CD4-positive, CD25-positive, alpha-beta regulatory T cell (primary cell): ENCODE results near the gene SEL1L2. TPM values are rescaled to one million over a fixed set of nuclear protein-coding genes. Genes with fewer than 3 reads are reported as not detected.
"Not testable (repeated sequence)": the region's sequence is repeated elsewhere in the genome, so short reads cannot be mapped to it uniquely, and the experiment has no call there.

Experiments used
- ATAC-seq, 2 donors: fragments of 150-1000 bp; cut with Tn5 transposase; one replicate each; pipeline ENCODE4 v1.10.0; 2021; ENCODE audit warnings: low read depth in 2 of 2, moderate number of reproducible peaks in 2 of 2, moderate library complexity in 1 of 2
- DNase-seq, 3 donors: peaks; one replicate each; pipeline versions ENCODE4 v3.0.0 to v3.0.0-alpha.2; 2012 to 2022; ENCODE audit warnings: mixed read lengths in 1 of 3
- H3K27ac ChIP-seq: one replicate; pipeline ENCODE4 v1.7.0; 2013; ENCODE audit warnings: mild to moderate bottlenecking, low read length; ENCODE audit not compliant: insufficient read depth, poor library complexity, severe bottlenecking
- H3K27me3 ChIP-seq: one replicate; pipeline ENCODE4 v1.7.0; 2013; ENCODE audit warnings: low read length; ENCODE audit not compliant: control insufficient read depth, insufficient read depth
- H3K36me3 ChIP-seq: one replicate; pipeline ENCODE4 v1.7.0; 2013; ENCODE audit warnings: mild to moderate bottlenecking, low read length, moderate library complexity; ENCODE audit not compliant: control insufficient read depth, insufficient read depth
- H3K4me1 ChIP-seq: 2 replicates; pipeline ENCODE4 v1.7.0; 2013; ENCODE audit warnings: mild to moderate bottlenecking, low read length; ENCODE audit not compliant: insufficient read depth, control insufficient read depth, poor library complexity, severe bottlenecking
- H3K4me3 ChIP-seq: one replicate; pipeline ENCODE4 v1.7.0; 2013; ENCODE audit warnings: low read depth, mild to moderate bottlenecking, low read length, moderate library complexity
- H3K9me3 ChIP-seq, 2 experiments: 1 replicate in 1 of 2; 2 replicates in 1 of 2; pipeline ENCODE4 v1.7.0; 2013; ENCODE audit warnings: low read length in 2 of 2, mild to moderate bottlenecking in 1 of 2, moderate library complexity in 1 of 2; ENCODE audit not compliant: control insufficient read depth in 2 of 2
- H3K27ac Mint-ChIP-seq, 3 donors: one replicate each; pipeline ENCODE4 v1.8.0; 2020 to 2022; ENCODE audit warnings: mild to moderate bottlenecking in 3 of 3, mixed read lengths in 3 of 3, moderate library complexity in 2 of 3
- H3K27me3 Mint-ChIP-seq: one replicate; pipeline ENCODE4 v1.8.0; 2022; ENCODE audit warnings: mild to moderate bottlenecking, mixed read lengths
- H3K36me3 Mint-ChIP-seq: one replicate; pipeline ENCODE4 v1.8.0; 2020; ENCODE audit warnings: mixed read lengths
- H3K4me1 Mint-ChIP-seq, 4 donors: one replicate each; pipeline ENCODE4 v1.8.0; 2020 to 2022; ENCODE audit warnings: mixed read lengths in 4 of 4, mild to moderate bottlenecking in 1 of 4
- H3K4me3 Mint-ChIP-seq, 4 donors: one replicate each; pipeline ENCODE4 v1.8.0; 2020 to 2022; ENCODE audit warnings: mild to moderate bottlenecking in 4 of 4, mixed read lengths in 4 of 4, moderate library complexity in 3 of 4
- H3K9me3 Mint-ChIP-seq, 7 donors: one replicate each; pipeline ENCODE4 v1.8.0; 2020 to 2022; ENCODE audit warnings: mixed read lengths in 7 of 7, mild to moderate bottlenecking in 3 of 7, moderate library complexity in 2 of 7
- polyA plus RNA-seq, 4 donors: library from polyadenylated mRNA; unstranded; fragments of 300-500 nt; fragmentation: Illumina TruSeq; gene quantifications; one replicate each; pipeline ENCODE4 v1.2.3, GENCODE V29; 2021
- total RNA-seq: library from RNA; stranded (reverse); gene quantifications from one replicate; pipeline ENCODE4 v1.2.3, GENCODE V29; 2022

The SEL1L2 gene
- total and polyA plus RNA-seq, 5 donors from 2014 or later: not detected

DNA sequence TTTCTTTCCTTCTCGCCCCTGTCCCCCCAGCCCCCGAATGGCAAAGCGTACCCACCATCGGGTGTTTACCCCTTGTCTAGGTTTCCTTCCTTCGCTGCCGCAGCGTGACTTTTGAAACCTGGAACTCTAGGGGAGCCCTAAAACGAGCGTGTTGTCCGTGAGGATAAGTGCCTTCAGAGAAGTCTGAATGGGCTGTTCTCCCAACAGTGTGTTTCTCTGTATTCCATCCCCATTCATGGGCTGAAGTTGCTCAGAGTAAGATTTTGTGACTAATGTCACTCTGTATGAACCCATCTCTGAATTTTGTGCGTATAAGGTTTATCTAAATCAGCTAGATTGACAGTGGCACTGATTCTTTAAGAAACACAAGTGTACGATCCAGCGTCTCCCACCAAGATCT is 5.9 kb upstream of the SEL1L2 start:
- DNase-seq: no peak
- H3K4me3 Mint-ChIP-seq: peak overlapping the region in 1 of 4 donors; percentile 62
- ATAC-seq: no peak

DNA sequence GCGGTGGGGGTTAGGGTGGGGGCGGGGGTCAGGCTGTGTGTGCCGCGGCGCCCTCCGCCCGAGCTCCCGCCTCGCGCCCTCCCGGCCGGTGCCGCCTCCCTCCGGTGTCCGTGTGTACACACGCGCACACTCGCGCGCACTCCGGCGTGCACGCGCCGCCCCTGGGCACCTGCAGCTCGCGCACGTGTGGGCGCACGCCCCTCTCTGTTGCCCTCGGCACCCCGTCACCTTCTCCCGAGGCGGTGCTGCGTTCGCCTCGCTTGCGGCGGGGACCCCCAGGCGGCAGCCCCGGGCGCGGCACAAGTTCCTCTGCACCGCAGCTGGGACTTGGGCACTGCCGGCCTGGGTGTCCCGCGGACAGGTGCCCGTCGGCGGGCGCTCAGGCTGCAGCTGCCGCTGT is 5.4 kb upstream of the SEL1L2 start:
- H3K36me3 Mint-ChIP-seq: no peaks in the 10 kb centered on the region
- peaks cover 0 to 5% (median 3%) of the 10 kb centered on the region in 4 donors for H3K4me1 Mint-ChIP-seq
- ATAC-seq (no peak), DNase-seq (no peak)
- no peak overlapping the region for H3K4me3 Mint-ChIP-seq
- no peak overlapping the region for H3K27ac Mint-ChIP-seq
- H3K9me3 Mint-ChIP-seq: peaks cover 0 to 19% (median 5%) of the 10 kb centered on the region in 7 donors
- no peaks in the 10 kb centered on the region for H3K27me3 Mint-ChIP-seq
- Histone ChIP-seq H3K9me3 (peaks cover 0 to 17% of the 10 kb centered on the region in 2 experiments), H3K27me3 (no peaks in the 10 kb centered on the region), H3K27ac (no peak overlapping the region), H3K4me3 (no peak overlapping the region), H3K36me3 (no peaks in the 10 kb centered on the region), H3K4me1 (no peaks in the 10 kb centered on the region)

More for the DNA sequence above, 5.9 kb upstream of the SEL1L2 start:
- H3K27me3 Mint-ChIP-seq: no peaks in the 10 kb centered on the region
- no peak overlapping the region for H3K4me3 ChIP-seq
- H3K36me3 ChIP-seq: no peaks in the 10 kb centered on the region
- no peaks in the 10 kb centered on the region for H3K4me1 ChIP-seq
- peaks cover 0 to 17% of the 10 kb centered on the region in 2 experiments for H3K9me3 ChIP-seq
- H3K4me1 Mint-ChIP-seq: peaks cover 0 to 5% (median 3%) of the 10 kb centered on the region in 4 donors
- H3K27ac Mint-ChIP-seq: no peak overlapping the region
- H3K27me3 ChIP-seq: no peaks in the 10 kb centered on the region
- H3K36me3 Mint-ChIP-seq: no peaks in the 10 kb centered on the region
- peaks cover 0 to 19% (median 5%) of the 10 kb centered on the region in 7 donors for H3K9me3 Mint-ChIP-seq
- no peak overlapping the region for H3K27ac ChIP-seq

- H3K27ac ChIP-seq: no peak within 1 kb of the TSS
- Mint-ChIP-seq H3K36me3 (no peaks in the 10 kb centered on the region), H3K4me1 (peaks cover 0 to 5% (median 3%) of the 10 kb centered on the region in 4 donors), H3K27ac (no peak within 1 kb of the TSS), H3K27me3 (no peaks in the 10 kb centered on the region), H3K4me3 (peak within 1 kb of the TSS in 1 of 4 donors; percentile 62), H3K9me3 (peaks cover 0 to 19% (median 5%) of the 10 kb centered on the region in 7 donors)
- ATAC-seq (peak; percentile 40 to 44), DNase-seq (peak in 1 of 3 donors; percentile 27)
- H3K4me3 ChIP-seq: no peak within 1 kb of the TSS
- H3K4me1 ChIP-seq: no peaks in the 10 kb centered on the region
- H3K27me3 ChIP-seq: no peaks in the 10 kb centered on the region
- H3K36me3 ChIP-seq: no peaks in the 10 kb centered on the region
- H3K9me3 ChIP-seq: peaks cover 0 to 17% of the 10 kb centered on the region in 2 experiments
Observed at GRCh38 chr20:13995086-13995665, 4.8 kb upstream of the SEL1L2 start, which contains the start of gene MACROD2. Gene MACROD2, plus strand, starts transcription at chr20:13995516.

- not testable (repeated sequence) for H3K36me3 Mint-ChIP-seq, H3K27me3 ChIP-seq, H3K4me1 Mint-ChIP-seq, H3K27me3 Mint-ChIP-seq, H3K27ac ChIP-seq, H3K4me1 ChIP-seq, DNase-seq, H3K27ac Mint-ChIP-seq, ATAC-seq, H3K4me3 Mint-ChIP-seq, H3K4me3 ChIP-seq, H3K36me3 ChIP-seq
- H3K9me3 Mint-ChIP-seq: peaks cover 0 to 26% (median 6%) of the 10 kb centered on the region in 7 donors
- H3K9me3 ChIP-seq: peaks cover 0 to 17% of the 10 kb centered on the region in 2 experiments
Observed at GRCh38 chr20:13991955-13992354, 1.5 kb upstream of the SEL1L2 start.

- H3K9me3 Mint-ChIP-seq: peaks cover 0 to 25% (median 8%) of the 10 kb centered on the region in 7 donors
- Histone ChIP-seq H3K4me1 (no peaks in the 10 kb centered on the region), H3K4me3 (no peak overlapping the region), H3K27ac (no peak overlapping the region), H3K9me3 (peaks cover 0 to 17% of the 10 kb centered on the region in 2 experiments), H3K36me3 (no peaks in the 10 kb centered on the region), H3K27me3 (no peaks in the 10 kb centered on the region)
- H3K36me3 Mint-ChIP-seq: no peaks in the 10 kb centered on the region
- no peak overlapping the region for H3K4me3 Mint-ChIP-seq
- H3K27ac Mint-ChIP-seq: no peak overlapping the region
- no peak for ATAC-seq
- no peaks in the 10 kb centered on the region for H3K27me3 Mint-ChIP-seq
- H3K4me1 Mint-ChIP-seq: peaks cover 0 to 3% (median 1%) of the 10 kb centered on the region in 4 donors
- no peak for DNase-seq
Observed at GRCh38 chr20:13991311-13991710, 897 bp upstream of the SEL1L2 start.

- ATAC-seq (no peak), DNase-seq (no peak)
- Mint-ChIP-seq H3K4me3 (no peak overlapping the region), H3K27me3 (no peaks in the 10 kb centered on the region), H3K4me1 (no peaks in the 10 kb centered on the region), H3K27ac (no peak overlapping the region), H3K9me3 (peaks cover 2 to 12% (median 4%) of the 10 kb centered on the region in 7 donors), H3K36me3 (no peaks in the 10 kb centered on the region)
- H3K4me1 ChIP-seq: no peaks in the 10 kb centered on the region
- H3K36me3 ChIP-seq: no peaks in the 10 kb centered on the region
- H3K4me3 ChIP-seq: no peak overlapping the region
- H3K27ac ChIP-seq: no peak overlapping the region
- no peaks in the 10 kb centered on the region for H3K9me3 ChIP-seq
- H3K27me3 ChIP-seq: no peaks in the 10 kb centered on the region
Observed at GRCh38 chr20:13984211-13984610, 6.2 kb downstream of the SEL1L2 start.

DNA sequence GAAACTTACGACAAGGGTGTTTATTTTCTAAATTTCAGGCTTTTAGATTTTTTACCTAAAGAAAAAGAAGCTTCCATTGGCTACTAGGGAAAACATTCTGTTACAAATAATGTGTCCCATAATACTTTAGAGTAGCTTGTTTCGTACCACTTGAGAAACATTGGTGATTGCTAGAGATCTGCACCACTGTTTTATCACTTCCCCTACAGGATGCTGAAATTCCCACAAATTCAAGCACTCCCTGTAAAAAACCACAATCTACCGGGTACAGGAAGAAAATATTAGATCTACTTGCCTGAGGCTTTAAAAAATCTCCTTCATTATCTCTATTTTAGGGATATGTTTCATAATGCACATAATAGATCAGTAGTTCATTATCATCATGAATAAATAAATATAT is 29.9 kb downstream of the SEL1L2 start:
- peaks cover 0 to 3% (median 0%) of the 10 kb centered on the region in 4 donors for H3K4me1 Mint-ChIP-seq

DNA sequence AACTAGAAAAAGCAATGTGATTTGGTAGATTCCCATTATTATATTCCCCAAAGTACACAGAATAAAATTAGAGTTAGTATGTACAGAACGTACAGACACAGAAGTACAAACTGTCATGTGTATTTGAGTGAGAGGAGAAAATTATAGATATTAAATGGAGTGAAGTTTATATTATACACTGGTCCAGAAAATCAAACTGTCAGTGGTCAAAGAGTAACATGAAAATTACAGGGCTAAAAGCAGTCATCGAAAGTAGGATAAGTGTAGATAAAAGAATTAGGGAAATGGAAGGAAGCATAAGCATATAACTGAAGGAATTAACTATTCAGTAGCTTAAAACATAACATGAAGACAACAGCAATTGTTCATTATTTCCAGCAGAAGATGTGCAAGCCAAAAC is 30.3 kb downstream of the SEL1L2 start:
- H3K27me3 Mint-ChIP-seq: no peaks in the 10 kb centered on the region
- H3K36me3 Mint-ChIP-seq: no peaks in the 10 kb centered on the region
- peaks cover 0 to 3% (median 0%) of the 10 kb centered on the region in 4 donors for H3K4me1 Mint-ChIP-seq
- Histone ChIP-seq H3K4me1 (no peaks in the 10 kb centered on the region), H3K27ac (no peak overlapping the region), H3K27me3 (no peaks in the 10 kb centered on the region), H3K36me3 (no peaks in the 10 kb centered on the region), H3K4me3 (no peak overlapping the region), H3K9me3 (no peaks in the 10 kb centered on the region)
- peaks cover 0 to 7% (median 2%) of the 10 kb centered on the region in 7 donors for H3K9me3 Mint-ChIP-seq
- no peak overlapping the region for H3K27ac Mint-ChIP-seq
- H3K4me3 Mint-ChIP-seq: no peak overlapping the region
- DNase-seq (no peak), ATAC-seq (no peak)

More for the DNA sequence above, 29.9 kb downstream of the SEL1L2 start:
- no peak for DNase-seq
- no peak overlapping the region for H3K27ac Mint-ChIP-seq
- Histone ChIP-seq H3K27ac (no peak overlapping the region), H3K36me3 (no peaks in the 10 kb centered on the region), H3K27me3 (no peaks in the 10 kb centered on the region), H3K9me3 (no peaks in the 10 kb centered on the region), H3K4me3 (no peak overlapping the region), H3K4me1 (no peaks in the 10 kb centered on the region)
- H3K4me3 Mint-ChIP-seq: no peak overlapping the region
- H3K27me3 Mint-ChIP-seq: no peaks in the 10 kb centered on the region
- H3K36me3 Mint-ChIP-seq: no peaks in the 10 kb centered on the region
- peaks cover 0 to 7% (median 0%) of the 10 kb centered on the region in 7 donors for H3K9me3 Mint-ChIP-seq
- no peak for ATAC-seq
